C4-2B (cell line): ENCODE data around the gene SND1.

Experiments used
- H3K27ac ChIP-seq: fragments of 450-650 bp; 2 replicates; pipeline ENCODE4 v1.5.1; 2017
- ZFX ChIP-seq: fragments of 450-650 bp; IDR thresholded peaks from 2 replicates; pipeline ENCODE4 v1.6.1; 2017
- TF ChIP-seq, protein P1 (sequence below): fragments of 450-650 bp; conservative IDR thresholded peaks from 2 replicates; pipeline ENCODE4 v1.5.1; 2017; ENCODE audit warnings: mild to moderate bottlenecking

Gene SND1

GRCh38 chr7:127677433-127678230 is 25.6 kb downstream of the SND1 start:
- no peak for TF ChIP-seq ZFX
- TF ChIP-seq, protein P1, sequence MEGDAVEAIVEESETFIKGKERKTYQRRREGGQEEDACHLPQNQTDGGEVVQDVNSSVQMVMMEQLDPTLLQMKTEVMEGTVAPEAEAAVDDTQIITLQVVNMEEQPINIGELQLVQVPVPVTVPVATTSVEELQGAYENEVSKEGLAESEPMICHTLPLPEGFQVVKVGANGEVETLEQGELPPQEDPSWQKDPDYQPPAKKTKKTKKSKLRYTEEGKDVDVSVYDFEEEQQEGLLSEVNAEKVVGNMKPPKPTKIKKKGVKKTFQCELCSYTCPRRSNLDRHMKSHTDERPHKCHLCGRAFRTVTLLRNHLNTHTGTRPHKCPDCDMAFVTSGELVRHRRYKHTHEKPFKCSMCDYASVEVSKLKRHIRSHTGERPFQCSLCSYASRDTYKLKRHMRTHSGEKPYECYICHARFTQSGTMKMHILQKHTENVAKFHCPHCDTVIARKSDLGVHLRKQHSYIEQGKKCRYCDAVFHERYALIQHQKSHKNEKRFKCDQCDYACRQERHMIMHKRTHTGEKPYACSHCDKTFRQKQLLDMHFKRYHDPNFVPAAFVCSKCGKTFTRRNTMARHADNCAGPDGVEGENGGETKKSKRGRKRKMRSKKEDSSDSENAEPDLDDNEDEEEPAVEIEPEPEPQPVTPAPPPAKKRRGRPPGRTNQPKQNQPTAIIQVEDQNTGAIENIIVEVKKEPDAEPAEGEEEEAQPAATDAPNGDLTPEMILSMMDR = no peak
- no peak overlapping the region for H3K27ac ChIP-seq

- no peak overlapping the region for H3K27ac ChIP-seq
These were observed 26.3 kb downstream of the SND1 start for GRCh38 chr7:127678337-127678736.

DNA sequence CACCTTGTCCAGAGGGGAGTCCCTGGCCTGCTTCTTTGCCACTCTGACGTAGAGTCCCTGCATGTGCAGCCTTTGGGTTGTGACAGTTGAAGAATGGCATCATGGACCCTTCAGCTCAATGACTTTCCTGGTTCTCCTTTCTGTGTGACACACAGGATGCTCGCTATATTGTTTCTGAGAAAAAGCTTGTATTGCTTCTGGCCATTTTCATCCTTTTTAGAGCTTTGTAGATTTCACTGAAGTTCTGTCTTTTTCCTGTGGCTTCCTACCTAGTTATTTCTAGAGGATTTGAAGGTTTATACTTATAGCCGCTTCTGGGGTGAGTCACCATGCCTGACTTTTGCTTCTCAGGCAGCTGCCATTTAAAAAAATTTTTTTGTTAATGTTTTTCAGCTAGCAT is 27.0 kb downstream of the SND1 start:
- no peak overlapping the region for H3K27ac ChIP-seq
- TF ChIP-seq, protein P1 = no peak
- no peak for TF ChIP-seq ZFX

More at GRCh38 chr7:127678337-127678736, 26.3 kb downstream of the SND1 start:
- no peak for TF ChIP-seq ZFX
- TF ChIP-seq, protein P1 = no peak

- TF ChIP-seq, protein P1 = no peak; the same call in 1 of the 2 replicates
- TF ChIP-seq ZFX = no peak
- H3K27ac ChIP-seq = no peak overlapping the region
These were observed 29.0 kb downstream of the SND1 start for GRCh38 chr7:127680983-127681382.

DNA sequence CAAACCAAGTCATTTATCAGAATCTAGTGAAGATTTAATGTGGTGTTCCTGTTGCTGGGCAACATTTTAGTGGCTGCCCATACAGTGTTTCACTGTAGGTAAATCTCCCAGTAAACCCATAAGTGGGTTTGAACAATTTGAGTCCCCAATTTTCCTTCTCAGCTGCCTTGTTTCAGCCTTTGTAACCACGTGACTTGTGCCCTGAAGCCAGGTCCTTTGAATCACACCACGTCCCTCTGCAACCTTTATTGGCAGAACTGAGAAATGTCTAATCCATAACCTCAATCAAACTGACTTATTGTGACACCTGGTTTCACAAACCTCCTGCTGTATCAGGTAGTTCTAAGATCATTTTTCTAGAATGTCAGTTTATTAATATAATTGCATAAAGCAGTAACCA is 30.1 kb downstream of the SND1 start:
- H3K27ac ChIP-seq = no peak overlapping the region
- TF ChIP-seq, protein P1 = no peak
- TF ChIP-seq ZFX = no peak

DNA sequence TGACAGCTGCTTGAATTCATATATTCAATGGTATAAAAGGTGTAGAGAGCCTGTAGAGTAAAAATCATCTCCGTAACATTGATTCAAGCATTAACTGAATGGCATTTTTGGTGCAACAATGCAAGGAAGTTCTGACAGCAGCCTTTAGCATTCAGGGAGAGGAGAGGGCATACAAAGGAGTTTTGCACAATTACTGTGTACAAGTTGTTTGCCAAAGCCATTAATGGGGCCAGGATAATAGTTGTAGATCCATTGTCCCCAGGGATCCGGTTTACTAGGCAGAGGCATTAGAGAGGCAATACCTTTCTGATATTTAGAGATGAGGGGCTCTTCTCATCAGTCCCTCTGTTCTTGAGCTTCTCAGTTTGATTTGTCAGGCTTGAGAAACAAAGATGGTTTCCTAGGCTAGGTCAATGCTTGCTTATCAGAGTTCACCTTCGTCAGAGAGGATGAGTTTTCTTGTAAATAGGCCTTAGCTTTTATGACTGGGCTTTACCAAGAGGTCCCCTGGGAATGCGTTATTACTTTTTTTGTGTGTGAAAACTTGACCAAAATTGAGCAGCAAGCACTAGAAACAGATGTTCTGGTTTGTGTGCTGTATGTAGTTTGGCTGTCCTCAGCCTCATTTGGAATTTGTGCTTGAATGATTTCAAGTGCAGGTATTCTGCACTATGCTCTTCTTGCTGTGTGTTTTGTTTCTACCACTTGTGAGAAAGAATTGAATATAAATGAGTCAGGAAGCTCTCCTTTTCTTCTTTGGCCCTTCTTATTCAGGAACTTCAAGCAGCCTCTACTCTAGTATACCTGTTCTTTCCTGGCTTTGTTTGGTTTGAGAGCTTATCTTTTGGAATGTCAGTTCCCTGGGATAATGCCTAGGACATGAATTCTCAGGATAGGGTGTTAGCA is 32.0 kb downstream of the SND1 start:
- no peak overlapping the region for H3K27ac ChIP-seq
- TF ChIP-seq, protein P1 = no peak
- TF ChIP-seq ZFX = no peak

DNA sequence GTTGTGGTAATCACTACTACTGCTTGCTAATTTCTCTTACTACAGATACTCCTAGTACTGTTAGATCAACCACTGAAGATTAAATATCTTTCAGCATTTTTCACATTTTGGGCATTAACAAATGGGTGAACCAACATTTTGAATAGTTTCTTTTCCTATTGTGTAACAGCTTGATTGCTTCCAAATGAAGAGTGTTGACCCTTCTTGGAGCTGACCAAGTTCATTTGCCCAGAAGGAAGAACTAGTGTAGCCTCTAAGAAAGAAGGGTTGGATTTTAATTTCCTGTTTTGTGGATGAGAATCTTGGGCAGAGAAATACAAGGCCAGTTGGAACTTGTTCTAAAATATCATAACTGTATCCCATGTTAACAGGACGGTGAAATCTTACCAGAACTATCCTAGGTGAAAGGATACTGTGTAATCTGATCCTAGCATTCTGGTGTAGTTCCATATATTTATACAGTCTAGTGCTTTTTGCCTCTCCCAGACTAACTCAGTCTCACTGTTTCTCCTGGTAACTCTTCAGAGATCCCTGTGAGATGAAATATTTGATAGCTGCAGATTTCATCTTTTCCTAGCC is 37.3 kb downstream of the SND1 start:
- H3K27ac ChIP-seq = no peak overlapping the region
- TF ChIP-seq ZFX = no peak
- TF ChIP-seq, protein P1 = no peak
